Embryonic facial prominence (tissue), 1 donor: ENCODE measurements around the gene XYLT2.
"Not testable (repeated sequence)": the region's sequence is repeated elsewhere in the genome, so short reads cannot be mapped to it uniquely, and the experiment has no call there.

Source experiments
- DNase-seq: peaks from one replicate; pipeline ENCODE4 v3.0.0-alpha.2; 2016; ENCODE audit errors: extremely low spot score

Gene XYLT2

DNA sequence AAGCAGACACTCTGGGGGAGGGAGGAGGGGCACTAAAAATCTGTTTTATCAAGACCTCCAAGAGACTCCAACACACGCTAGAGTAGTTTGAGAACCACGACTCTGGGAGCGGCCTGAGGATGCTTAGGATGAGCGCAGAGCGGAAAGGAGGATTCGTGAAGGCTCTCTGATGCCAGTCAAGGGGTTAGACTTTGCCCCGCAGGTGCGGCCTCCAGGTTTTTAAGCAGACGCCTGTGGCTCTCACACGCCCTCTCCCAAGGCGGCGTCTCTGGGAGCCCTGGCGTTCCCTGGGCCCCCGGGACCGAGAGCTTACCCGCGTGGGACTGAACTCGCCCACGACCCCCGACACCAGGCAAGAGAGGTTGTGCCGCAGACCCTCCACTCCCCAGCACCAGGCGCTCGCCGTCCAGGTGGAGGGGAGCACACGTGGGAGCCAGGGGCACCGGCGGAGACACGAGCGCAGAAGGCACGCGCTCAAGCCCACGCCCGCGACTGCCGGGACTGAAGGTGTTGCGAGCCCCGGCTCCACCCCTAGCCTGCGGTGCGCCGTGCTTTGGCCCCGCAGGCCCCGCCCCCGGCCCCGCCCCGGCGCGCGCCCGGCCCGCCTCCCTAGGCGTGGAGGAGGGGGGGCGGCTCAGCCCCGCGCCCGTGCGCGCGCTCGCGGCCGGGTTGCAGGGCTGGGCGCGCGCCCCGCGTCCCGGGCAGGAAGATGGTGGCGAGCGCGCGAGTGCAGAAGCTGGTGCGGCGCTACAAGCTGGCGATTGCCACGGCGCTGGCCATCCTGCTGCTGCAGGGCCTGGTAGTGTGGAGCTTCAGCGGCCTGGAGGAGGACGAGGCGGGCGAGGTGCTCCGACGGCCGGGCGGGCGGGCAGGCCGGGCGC is at the start of gene XYLT2:
Gene XYLT2 (plus strand): TSS at position 695 of the 881 bp plus-strand sequence. CDS start 15 bp downstream, at position 710.
- peak; percentile 58 for DNase-seq

DNA sequence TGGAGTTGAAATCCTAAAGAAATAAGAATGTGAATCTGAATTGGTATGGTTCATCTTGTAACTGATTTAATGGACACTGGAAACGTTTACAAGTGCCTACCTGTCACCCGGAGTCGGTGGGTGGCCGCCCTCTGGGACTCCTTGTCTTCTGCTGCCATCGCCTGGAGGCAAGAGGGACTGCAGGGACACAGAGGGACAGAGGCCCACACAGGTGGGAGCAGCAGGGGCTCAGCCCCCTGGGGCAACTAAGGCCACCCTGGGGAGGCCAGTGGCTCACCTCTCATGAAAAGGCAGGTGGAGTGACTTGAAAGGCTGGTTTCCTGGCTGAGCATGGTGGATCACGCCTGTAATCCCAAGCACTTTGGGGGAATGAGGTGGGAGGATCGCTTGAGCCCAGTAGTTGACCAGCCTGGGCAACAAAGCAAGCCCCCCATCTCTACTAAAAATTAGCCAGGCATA is 48.5 kb upstream of the XYLT2 start:
- DNase-seq, result peak; percentile 23

DNA sequence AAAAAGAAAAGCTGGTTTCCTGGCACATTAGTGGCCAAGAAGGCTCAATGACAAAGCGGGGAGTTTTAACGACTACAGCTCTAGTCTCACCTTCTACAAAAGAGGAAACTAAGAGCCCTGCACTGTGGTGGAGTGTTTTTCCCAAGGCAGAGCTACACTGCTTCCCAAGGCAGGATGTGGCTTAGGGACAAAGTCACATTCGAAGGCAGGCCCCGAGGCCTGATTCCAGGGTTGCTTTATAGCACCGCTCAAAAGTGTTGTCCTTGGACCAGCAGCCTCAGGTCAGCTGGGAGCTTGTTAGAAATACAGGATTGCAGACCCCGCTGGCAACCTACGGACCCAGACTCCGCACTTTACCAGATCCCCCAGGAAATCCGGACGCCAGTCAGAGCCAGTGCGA is 47.9 kb upstream of the XYLT2 start:
- no peak for DNase-seq

DNA sequence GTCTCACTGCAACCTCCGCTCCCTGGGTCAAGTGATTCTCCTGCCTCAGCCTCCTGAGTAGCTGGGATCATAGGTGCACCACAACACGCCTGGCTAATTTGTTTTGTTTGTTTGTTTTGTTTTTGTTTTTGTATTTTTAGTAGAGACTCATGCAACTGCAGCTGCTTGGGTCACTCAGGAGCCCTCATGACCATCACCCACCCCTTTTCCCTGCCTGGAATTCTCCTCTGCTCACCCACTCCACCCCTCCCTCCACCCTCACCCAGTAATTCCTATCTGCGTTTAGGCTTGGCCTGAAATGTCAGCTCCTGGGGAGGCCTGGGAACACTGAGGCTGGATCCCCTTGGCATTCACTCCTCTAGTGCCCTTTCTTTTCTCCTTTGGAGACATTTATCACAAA is 46.1 kb upstream of the XYLT2 start:
- no peak for DNase-seq

DNA sequence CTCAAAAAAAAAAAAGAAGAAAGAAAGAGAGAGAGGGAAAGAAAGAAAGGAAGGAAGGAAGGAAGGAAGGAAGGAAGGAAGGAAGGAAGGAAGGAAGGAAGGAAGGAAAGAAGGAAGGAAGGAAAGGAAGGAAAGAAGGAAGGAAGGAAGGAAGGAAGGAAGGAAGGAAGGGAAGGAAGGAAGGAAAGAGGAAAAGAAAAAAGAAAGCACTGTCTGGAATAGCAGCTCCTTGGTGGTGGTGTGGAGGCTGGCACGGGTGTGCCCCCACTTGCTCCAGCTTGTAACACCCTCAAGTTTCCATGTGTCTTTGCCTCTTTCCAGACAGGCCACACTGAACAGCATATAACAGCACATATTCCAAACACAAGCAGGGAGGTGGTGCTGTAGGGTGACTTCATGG is 45.1 kb upstream of the XYLT2 start:
- not testable (repeated sequence) for DNase-seq

DNA sequence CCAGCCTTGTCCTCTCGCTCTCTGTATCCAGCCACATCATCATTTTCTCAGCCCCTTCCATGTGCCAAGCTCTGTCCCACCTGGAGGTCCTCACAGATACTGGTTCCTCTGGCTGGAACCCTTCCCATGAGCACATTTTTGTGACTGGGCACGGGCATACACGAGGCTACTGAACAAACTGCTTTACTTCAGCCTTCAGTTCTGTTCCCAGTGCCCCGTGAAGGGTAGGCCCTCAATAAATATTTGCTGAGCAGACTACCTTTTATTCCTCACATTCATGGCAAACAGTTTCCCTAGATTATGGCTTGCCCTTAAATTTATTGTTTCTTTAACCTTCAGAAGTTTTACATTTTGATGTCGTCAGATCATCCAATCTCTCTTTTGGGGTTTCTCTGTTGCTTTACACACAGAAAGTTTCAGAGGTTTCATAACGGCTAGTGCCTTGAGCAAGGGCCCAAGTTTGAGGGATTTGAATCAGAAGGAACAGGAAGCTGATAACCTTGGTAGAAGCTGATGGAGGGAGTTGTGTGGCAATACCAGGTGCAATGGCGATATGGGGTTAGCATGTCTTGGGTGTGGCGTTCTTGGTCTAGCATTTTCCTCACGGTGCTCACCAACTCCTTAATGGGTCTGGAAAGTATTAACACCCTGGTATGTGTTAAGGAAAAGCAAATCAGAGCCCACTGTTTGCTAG is 43.9 kb upstream of the XYLT2 start:
- DNase-seq, result no peak

DNA sequence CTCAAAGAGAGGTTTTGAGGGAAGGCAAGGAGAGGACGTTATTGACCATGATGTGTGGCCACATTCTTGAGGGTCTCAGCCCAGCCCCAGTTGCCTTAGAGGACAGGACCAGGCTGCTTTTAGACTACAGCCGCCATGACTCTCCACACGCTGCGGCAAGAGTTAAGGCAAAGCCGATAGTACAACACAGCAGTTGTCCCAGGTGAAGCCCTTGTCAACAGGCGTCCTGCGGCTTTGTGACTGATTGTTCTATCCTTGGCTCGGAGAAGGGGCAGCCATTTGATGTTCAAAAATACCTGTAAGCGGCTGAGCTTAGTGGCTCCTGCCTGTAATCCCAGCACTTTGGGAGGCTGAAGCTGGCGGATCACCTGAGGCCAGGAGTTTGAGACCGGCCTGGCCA is 42.9 kb upstream of the XYLT2 start:
- no peak for DNase-seq

DNA sequence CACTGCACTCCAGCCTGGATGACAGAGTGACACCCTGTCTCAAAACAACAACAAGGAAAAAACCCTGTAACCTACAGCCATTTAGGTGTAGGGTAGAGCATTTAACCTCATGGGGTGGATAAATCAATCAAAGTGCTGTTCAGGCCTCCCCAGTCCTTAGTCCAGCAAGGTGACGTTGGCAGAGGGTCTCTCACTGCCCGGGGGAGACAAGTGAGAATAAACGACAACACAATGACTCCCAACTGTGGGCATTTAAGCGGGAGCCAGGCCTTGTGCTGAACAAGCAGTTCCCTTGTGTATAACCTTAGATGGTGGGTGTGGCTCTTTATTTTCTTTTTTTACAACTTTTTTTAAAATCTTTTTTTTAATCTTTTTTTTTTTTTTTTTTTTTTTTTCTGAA is 42.3 kb upstream of the XYLT2 start:
- DNase-seq, result no peak

DNA sequence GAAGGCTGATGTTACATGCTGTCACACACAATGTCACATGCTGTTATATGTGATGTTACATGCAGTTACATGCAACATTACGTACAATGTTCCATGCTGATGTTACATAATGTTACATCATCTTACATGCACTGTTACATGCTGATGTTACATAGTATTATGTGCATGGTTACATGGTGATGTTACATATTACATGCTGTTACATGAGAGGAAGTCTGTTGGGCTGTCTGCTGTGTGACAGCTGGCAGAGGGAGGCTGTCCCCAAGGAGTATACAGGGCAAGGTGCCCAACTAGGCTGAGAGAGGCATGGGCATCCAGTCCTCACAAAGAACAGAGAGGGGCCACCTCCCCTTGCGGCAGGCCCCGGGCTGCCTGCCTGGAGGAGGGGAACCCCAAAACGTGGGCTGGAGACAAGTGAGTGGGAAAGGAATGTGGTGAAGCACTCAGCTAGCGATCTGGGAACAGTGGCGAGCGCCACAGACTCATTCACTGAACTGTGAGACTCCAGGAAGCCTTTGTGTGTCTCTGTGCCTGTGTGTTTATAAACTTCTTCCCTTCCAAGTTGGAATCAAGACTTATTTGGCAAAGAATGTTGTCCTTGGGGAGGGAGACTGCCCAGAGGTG is 41.0 kb upstream of the XYLT2 start:
- no peak for DNase-seq

DNA sequence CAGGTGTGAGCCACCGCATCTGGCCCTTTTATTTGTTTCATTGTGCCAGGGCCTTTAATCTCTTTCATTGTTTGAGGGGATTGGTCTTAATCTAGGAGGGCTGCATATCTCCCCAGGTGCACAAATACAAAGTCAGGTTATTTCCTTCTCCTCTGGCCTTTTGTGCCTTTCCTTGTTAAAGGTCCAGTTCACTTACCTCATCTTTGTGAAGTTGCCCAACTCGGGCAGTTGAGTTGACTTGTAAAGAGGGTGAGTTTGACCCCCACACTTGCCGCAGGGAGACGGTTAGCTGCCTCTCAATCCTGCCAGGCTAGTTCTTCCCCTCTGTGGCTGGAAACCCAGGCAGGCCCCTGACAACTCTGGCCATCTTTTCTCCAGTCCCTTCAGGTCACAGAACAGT is 38.3 kb upstream of the XYLT2 start:
- no peak for DNase-seq

DNA sequence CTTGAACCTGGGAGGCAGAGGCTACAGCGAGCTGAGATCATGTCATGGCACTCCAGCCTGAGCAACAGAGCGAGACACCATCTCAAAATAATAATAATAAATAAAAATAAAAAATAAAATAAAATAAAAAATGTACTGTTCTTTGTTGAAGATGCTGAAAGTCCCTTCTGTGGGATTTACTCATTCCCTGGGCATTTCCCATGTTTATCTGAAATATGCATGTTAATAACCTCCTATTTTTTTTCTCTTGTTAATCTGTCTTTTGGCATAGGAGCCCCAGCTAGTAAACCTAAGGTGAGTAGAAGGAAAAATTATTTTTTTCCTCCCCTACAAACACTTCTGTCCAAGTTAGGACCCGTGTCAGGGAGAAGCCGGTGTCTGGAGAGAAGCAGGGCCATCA is 37.3 kb upstream of the XYLT2 start:
- no peak for DNase-seq

DNA sequence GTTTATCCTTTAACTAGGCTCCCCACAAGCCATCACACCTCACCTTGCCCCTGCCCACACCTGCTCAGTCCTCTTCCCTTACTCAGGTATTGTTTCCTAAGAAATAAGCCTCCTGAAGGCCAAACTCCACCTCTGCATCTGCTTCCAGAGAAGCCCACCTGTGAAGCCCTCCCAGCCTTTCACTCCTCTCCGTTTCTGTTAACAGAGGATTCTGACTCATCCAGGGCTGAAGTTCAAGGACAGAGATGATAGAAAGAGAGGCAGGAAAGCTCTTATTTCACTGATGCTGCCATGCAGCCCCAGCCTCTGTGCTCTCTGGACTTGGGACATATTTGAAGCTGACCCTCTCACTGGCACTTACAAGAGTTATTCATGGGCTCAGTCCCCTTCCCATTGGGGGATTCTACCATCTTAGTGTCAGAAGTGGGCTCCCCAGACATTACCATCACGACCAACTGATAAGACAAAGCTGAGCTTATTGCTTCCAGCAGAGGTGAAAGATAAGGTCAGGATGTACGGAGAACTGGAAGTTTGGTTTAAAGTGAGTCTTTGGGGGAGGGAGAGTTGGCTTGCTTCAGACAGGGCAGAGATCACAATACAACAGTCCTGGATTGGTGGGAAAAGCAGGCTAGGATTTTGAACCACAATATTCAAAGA is 35.3 kb upstream of the XYLT2 start:
- DNase-seq, result no peak

DNA sequence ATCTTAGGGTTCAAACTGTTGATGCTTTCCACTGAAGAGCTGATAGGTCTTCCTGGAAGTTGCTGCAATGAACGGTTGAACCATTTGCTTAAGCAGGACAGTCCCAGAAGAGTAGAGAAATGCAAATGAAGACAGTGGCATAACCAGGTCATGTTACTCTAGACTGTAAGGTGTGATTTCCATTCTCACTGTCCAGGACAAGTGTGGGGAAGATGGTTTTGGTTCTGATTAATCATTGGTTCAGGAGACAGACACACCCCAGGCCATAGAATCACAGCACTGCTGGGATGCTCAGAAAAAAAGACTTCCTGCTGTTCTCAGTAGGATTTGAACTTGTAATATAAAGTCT is 34.8 kb upstream of the XYLT2 start:
- no peak for DNase-seq

DNA sequence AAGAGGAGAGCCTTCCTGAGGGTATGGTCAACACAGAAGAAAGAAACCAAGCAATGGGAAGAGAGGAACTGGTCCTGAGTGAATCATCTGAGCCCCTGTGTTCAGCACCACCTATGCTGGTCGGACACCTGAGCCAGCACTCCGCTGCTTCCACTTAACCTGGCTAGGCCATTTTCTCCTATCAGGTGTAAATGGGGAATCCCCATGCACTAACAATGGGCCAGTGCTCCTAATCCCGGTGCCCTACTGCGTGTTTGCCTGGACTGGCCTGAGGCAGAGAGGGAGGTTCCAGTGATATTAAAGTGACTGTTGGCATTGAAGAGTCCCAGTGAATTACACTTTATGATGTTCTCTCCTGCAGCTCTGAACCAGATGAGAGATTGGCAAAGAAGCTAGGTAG is 34.4 kb upstream of the XYLT2 start:
- no peak for DNase-seq

DNA sequence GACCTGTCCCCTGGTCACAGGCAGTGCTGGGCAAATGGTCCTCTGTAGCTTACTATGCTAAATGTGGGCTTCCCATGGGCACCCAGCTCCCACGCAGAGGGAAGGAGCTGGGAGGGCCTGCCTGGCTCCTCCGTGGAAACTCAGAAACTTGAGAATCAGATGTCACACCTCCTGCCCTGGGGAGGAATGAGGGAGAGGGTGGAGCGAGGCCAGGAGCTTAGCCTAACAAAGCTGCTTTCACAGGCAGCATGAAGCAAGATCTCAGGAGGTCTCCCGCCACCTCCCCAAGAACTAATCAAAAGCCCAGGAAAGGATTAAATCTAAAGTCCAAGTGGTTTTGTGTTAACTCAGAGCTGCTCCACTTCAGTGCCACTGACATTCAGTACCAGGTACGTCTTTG is 33.6 kb upstream of the XYLT2 start:
- DNase-seq, result no peak

DNA sequence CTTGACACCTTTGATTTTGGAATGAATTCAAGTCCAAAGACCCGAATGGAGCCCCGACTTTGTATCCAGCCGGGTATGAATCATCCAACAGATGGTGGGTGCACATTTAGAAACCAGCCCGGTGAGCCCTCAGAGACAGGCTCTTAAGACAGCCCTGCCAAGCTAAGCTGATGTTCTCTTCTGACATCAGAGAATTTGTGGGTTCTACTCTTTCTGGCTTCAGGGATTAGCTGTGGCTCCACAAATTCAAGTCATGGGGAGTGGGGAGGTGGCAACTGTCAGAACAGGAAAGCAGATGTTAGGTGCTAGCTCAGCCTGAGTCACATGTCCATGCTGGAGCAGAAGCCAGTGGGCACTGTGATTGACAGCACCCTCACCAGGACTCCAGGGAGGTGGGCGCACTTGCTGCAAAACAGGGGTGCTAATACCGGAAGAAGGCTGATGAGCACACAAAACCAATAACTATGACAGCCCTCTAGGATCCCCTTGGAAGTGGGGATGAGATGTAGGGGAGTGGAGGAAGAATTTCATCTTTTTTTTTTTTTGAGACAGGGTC is 31.4 kb upstream of the XYLT2 start:
- no peak for DNase-seq

DNA sequence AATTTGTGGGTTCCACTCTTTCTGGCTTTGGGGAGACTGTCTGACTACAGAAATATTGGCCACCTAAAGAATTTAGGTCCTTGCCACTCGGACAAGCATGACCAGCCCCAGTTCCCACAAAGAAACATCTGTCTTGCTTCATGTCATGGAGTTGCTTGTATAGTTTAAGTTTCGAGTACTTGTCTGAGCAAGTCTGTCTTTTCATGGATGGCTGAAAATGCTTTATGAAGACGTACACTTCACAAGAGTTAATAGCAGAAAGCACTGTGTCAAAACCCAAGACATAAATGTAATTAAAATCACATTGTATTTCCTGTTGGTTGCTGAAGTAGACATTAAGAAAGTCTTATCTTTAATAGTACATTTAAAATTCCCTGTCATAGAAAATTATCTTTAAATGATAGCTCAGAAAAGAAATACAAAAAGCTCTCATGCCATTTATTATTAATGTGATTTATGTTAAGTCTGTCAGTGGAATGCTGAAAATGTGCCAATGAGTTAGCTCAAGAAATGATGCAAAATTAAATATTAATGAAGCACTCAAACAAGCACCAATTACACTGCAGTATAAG is 29.8 kb upstream of the XYLT2 start:
- no peak for DNase-seq

DNA sequence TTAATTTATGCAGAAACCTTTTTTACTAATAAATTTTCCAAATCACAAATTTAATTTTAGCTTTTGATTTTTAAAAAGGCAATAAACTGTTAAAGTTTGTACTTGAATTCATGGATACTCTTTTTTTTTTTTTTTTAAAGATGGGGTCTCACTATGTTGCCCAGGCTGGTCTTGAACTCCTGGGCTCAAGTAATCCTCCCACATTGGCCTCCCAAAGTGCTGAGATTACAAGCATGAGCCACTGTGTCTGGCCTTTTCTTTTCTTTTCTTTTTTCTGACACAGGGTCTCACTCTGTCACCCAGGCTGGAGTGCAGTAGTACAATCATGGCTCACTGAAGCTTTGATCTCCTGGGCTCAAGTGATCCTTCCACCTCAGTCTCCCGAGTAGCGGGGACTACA is 29.3 kb upstream of the XYLT2 start:
- DNase-seq, result not testable (repeated sequence)

DNA sequence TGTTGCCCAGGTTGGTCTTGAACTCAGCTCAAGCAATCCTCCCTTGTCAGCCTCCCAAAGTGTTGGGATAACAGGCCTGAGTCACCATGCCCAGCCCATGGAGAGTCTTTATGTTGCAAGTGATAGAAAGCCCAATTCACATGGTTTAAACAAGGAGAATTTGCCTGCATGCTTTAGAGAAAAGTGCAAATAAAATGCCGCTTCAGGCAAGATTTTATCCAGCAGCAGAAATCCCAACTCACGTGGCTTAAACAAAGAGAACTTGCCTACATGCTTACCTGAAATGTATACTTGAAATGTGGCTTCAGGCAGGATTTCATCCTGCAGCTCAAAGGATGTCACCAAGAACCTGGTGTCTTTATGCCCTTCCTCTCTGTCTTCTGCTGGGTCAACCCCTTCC is 28.8 kb upstream of the XYLT2 start:
- no peak for DNase-seq

DNA sequence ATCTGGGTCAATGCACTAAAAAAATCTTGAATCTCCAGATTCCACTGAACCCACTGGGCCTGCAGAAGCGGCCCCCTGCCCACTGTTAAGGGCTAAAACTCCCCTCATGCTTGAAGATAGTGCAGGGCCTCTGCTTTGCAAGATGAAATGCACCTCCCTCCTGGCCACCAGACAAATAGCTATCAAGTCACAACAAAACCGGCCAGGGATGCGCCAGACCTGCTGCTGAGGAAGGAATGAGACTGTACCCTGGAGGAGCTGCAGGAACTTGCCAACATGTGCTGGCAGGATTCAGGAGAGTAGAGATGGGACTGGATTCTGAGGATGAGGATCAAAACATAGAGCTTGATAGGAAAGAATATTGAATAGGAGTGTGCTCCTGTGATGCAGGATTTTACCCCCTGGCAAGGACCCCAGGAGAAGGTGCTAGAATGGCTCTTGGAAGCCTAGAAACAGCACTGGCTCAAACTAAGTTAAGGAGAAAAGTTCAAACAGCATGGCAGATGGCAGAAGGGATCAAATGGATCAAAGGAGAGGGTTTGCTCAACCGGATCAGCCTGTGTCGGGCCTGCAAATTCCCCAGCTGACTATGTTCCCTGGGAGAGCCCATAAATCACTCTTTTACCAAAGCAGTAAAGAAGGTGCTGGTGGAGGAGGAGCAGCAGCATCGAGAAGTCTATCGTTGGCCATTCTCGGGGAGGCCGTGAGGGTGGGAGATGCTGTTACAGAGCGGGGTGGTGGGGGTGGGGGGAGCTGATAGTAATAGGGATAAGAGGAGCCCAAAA is 27.2 kb upstream of the XYLT2 start:
- DNase-seq, result no peak
